GM19238 (cell line): ENCODE data around the gene METTL2B.

Source experiments
- DNase-seq: peaks from one replicate; pipeline ENCODE4 v3.0.0; 2011; ENCODE audit warnings: low spot score; ENCODE audit not compliant: insufficient read length

METTL2B gene, protein sequence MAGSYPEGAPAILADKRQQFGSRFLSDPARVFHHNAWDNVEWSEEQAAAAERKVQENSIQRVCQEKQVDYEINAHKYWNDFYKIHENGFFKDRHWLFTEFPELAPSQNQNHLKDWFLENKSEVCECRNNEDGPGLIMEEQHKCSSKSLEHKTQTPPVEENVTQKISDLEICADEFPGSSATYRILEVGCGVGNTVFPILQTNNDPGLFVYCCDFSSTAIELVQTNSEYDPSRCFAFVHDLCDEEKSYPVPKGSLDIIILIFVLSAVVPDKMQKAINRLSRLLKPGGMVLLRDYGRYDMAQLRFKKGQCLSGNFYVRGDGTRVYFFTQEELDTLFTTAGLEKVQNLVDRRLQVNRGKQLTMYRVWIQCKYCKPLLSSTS

DNA sequence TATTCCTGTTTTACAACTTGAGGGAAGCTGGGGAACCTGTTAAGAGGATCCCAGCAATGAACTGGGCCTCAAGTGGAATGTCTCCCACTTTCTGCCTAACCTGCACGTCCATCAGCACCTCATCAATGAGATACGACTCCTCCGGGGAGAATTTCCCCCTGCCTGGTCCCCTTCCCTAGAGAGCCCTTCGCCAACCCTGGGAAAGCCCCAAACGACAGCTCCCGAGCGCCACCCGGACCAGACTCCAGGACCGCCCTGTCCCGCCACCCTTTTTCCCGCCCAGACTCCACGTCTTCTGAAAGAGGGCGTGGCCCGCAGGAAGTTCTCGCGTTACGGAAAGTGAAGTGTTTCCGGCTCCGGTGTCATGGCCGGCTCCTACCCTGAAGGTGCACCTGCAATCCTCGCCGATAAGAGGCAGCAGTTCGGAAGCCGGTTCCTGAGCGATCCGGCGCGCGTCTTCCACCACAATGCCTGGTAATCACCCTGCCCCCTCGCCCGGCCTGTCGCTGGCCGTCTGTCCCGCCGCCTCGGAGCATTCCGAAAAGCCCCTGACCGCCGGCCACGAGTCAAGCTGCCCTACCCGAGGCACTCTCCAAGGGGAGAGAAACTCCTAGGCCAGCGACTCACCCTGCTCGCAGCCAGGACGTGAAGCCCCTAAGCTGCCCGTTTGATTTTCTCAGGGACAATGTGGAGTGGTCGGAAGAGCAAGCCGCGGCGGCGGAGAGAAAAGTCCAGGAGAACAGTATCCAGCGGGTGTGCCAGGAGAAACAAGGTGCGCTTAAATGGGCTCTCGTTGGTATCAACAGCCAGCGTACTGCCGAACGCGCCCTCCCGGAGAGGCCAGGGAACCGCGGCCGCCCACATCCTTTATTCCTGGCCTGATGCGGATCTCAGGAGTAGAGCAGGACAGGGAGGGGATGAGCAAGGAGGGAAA lies at the start of gene METTL2B:
Gene METTL2B (plus strand): TSS at position 347 of the 934 bp plus-strand sequence. CDS start 18 bp downstream, at position 365.
- DNase-seq = peak; percentile 63

DNA sequence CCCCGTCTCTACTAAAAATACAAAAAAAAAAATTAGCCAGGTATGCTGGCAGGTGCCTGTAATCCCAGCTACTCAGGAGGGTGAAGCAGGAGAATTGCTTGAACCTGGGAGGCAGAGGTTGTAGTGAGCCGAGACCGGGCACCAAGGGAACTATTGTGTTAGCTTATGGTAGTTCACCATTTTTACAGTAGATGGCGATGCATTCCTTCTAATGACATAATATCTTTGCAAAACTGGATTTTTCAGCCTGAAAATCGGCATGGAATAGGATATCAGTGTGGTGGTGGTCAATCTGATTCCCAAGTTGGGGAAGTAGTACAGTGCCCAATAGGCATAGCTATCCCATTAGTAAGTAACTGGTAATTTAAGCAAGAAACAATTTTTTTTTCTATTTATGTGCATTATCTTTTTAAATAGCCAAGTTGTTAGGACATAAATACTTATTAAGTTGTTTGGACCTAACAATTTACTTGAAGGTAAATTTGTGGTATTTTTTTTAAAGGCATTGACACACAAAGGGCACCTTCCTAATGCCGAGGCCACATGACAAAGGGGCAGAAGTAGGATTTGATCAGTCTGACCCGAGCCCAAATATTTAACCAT lies 49.2 kb upstream of the METTL2B start:
- no peak for DNase-seq

GRCh38 chr7:128430207-128430606 lies 46.3 kb upstream of the METTL2B start:
- DNase-seq = no peak

- DNase-seq = no peak
Observed at GRCh38 chr7:128431221-128431620, 45.3 kb upstream of the METTL2B start.

DNA sequence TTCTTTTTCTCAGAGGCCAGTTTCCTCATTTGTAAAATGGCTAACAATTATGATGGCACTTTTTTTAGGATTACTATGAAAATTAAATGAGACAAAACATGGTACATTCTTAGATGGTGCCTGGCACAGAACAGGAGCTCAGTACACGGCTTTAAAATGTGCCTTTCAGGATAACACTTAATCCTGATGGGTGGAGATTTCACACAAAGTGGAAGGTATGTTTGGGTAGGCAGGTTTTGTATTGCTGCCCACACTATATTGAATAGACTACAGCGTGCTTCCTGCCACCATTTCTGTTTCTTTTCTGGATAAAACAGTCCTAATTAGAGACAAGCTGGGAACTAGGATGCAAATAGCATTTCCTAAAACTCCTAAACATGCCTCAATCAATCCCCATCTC lies 44.8 kb upstream of the METTL2B start:
- DNase-seq = no peak

DNA sequence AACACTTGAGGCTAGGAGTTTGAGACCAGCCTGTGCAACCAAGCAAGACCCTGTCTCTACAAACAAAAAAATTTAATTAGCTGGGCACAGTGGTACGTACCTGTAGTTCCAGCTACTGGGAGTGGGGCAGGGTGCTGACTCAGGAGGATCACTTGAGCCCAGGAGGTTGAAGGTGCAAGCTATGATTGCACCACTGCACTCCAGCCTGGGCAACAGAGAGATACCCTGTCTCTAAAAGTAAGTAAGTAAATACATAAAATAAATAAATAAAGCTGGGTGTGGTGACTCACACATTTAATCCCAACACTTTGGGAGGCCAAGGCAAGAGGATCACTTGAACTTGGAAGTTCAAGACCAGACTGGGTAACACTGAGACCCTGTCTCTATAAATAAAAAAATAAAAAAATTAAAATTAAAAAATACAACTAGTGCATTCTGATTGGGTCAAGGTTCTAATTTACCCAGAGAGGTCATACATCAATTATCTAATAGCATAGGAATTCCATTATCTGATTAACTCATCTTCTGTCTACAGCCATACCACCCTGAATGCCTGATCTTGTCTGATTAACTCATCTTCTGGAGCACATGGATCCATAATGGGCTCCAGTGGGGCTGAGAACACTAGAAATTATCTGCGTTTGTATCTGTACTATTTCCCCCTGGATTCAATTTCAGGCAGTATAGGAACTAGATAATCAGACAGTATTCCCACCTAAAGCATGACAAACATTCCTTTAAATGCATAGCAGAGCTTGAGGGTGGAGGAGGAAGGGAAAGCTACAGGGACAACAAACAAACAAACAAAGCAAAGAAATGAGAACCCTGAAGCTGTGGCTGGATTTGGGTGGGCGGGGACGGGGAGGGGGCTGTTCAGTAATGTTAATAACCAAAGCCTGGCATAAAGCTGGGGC lies 41.9 kb upstream of the METTL2B start:
- no peak for DNase-seq

DNA sequence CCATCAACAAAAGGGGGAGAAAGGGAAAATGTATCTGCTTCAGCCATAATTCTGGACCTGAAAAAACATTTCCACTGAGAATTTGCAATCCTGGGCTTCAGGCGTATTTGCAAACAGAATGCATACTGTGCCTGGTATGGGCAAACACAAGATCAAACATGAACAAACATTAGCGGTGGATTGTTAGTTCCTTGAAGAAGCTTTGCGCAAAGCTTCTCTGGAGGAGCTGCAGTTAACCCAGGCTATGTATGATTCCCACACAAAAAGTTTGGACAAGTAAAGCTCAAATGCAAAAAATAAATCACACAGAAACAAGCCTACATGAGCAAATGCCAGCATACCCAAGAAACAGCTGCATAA lies 41.2 kb upstream of the METTL2B start:
- no peak for DNase-seq

GRCh38 chr7:128437426-128438332 lies 38.9 kb upstream of the METTL2B start:
- no peak for DNase-seq

GRCh38 chr7:128442356-128442755 lies 34.2 kb upstream of the METTL2B start:
- DNase-seq = no peak

- DNase-seq = no peak
Observed at GRCh38 chr7:128443831-128444600, 32.5 kb upstream of the METTL2B start.

- DNase-seq = no peak
Observed at GRCh38 chr7:128446306-128446705, 30.2 kb upstream of the METTL2B start.

DNA sequence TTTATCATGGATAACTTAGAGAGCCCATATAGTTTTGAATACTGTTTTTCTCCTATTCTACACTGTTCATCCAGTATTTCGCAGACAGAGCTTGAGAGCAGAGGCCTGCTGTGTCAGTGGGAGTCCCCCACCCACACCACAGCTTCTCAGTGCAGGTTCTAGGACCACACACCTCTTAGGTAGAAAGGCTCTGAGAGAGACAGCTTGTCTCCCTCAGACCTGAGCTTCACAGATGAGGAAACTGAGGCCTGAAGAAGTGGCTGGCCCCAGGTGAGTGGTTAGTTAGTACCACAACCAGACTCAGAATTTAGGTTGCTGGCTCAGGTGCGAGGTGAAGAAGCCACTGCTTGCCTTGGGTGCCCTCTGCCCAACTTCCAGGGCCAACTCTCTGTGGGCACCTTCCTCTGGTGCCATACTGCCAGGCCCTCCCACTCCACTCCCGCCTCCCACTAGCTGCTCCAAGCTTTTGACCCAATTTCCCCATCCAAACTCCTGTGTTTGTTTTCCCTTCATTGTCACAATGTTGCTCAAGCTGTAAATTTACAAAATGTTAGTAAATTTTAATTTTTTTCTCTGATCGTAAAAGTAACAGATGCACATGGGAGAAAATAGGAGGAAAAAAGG lies 28.5 kb upstream of the METTL2B start:
- DNase-seq = no peak

GRCh38 chr7:128448751-128449302 lies 27.7 kb upstream of the METTL2B start:
- DNase-seq = no peak

DNA sequence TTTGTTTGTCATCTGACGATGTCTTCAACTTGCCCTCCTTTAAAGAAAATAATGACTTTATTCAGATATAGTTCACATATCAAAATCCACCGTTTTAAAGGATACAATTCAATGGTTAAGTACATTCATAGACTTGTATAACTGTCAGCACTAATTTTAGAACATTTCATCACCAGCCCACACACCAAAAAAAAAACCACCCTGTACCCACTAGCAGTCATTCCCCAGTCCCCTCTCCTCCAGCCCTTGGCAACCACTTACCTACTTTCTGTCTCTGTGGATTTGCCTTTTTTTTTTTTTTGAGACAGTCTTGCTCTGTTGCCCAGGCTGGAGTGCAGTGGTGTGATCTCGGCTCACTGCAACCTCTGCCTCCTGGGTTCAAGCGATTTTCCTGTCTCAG lies 26.1 kb upstream of the METTL2B start:
- no peak for DNase-seq

DNA sequence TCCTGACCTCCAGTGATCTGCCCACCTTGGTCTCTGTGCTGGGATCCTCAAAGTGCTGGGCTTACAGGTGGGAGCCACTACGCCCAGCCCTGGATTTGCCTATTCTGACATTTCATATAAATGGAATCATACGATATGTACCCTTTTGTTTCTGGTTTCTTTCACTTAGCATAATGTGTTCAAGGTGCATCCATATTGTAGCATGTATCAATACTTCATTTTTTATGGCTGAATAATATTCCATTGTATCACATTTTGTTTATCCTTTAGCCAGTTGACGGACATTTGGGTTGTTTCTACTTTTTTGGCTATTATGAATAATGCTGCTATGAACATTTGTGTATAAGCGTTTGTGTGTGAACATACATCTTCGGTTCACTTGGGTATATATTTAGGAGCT lies 25.6 kb upstream of the METTL2B start:
- no peak for DNase-seq

DNA sequence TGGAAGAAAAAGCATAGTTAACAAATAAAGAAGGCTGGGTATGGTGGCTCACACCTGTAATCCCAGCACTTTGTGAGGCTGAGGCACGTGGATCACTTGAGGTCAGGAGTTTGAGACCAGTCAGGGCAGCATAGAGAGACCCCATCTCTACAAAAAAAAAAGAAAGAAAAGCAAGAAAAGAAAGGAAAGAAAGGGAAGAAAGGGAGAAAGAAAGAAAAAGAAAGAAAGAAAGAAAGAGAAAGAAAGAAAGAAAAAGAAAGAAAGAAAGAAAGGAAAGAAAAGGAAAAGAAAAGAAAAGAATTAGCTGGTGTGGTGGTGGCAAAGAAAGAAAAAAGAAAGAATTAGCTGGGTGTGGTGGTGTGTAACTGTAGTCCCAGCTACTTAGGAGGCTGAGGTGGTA lies 24.0 kb upstream of the METTL2B start:
- DNase-seq = no peak

- no peak for DNase-seq
Observed at GRCh38 chr7:128453836-128454804, 22.4 kb upstream of the METTL2B start.
